Suprapubic skin (tissue), 4 donors: ENCODE data around the gene MTURN. TPM values are rescaled to one million over a fixed set of nuclear protein-coding genes. Genes with fewer than 3 reads are reported as not detected.

Experiments used
- DNase-seq, 2 donors: peaks; one replicate each; pipeline ENCODE4 v3.0.0-alpha.2; 2019; ENCODE audit warnings: low spot score in 2 of 2
- H3K27ac ChIP-seq: fragments of 200-600 bp; sonication (generic); one replicate; pipeline ENCODE4 v1.5.1; 2019
- H3K27me3 ChIP-seq: fragments of 200-600 bp; sonication (generic); one replicate; pipeline ENCODE4 v1.5.1; 2019
- H3K36me3 ChIP-seq: fragments of 200-600 bp; sonication (generic); one replicate; pipeline ENCODE4 v1.5.1; 2019
- H3K4me1 ChIP-seq: fragments of 200-600 bp; sonication (generic); one replicate; pipeline ENCODE4 v1.5.1; 2019
- H3K4me3 ChIP-seq: fragments of 200-600 bp; sonication (generic); one replicate; pipeline ENCODE4 v1.5.1; 2019; ENCODE audit warnings: mild to moderate bottlenecking
- H3K9me3 ChIP-seq: fragments of 200-600 bp; sonication (generic); one replicate; pipeline ENCODE4 v1.5.1; 2019
- EP300 ChIP-seq: sonication (generic); formaldehyde crosslinking; IDR thresholded peaks from one replicate; pipeline ENCODE4 v1.6.1; 2017; ENCODE audit warnings: antibody characterized with exemption
- POLR2A ChIP-seq, 2 donors: fragments of 450-650 bp; IDR thresholded peaks; one replicate each; pipeline ENCODE4 v1.6.1; 2017; ENCODE audit warnings: antibody characterized with exemption in 2 of 2, mild to moderate bottlenecking in 2 of 2, moderate library complexity in 2 of 2
- POLR2AphosphoS5 ChIP-seq, 3 donors: sonication (generic); formaldehyde crosslinking; IDR thresholded peaks; one replicate each; pipeline ENCODE4 v1.6.1; 2017; ENCODE audit warnings: antibody characterized with exemption in 3 of 3
- WGBS: methylation state at CpG from one replicate; pipeline ENCODE4 v1.1.5; 2018; 5-methylcytosine and 5-hydroxymethylcytosine counted together
- total RNA-seq, 4 donors: library from RNA; depleted of rRNA; stranded (reverse); fragments of >200 nt; gene quantifications; one replicate each; pipeline ENCODE4 v1.1.0, GENCODE V29; 2016
- TF ChIP-seq, protein P1 (sequence below), 2 donors: fragments of 200-600 bp in 1 of 2; fragments of 450-650 bp in 1 of 2; sonication (generic) in 1 of 2; IDR thresholded peaks; one replicate each; pipeline ENCODE4 v1.5.1; 2016 to 2019; ENCODE audit warnings: antibody characterized with exemption in 2 of 2, mild to moderate bottlenecking in 1 of 2, moderate library complexity in 1 of 2

Gene MTURN
- total RNA-seq, 4 donors from 2014 or later, result 42.9 to 103 (median 58.0) TPM

DNA sequence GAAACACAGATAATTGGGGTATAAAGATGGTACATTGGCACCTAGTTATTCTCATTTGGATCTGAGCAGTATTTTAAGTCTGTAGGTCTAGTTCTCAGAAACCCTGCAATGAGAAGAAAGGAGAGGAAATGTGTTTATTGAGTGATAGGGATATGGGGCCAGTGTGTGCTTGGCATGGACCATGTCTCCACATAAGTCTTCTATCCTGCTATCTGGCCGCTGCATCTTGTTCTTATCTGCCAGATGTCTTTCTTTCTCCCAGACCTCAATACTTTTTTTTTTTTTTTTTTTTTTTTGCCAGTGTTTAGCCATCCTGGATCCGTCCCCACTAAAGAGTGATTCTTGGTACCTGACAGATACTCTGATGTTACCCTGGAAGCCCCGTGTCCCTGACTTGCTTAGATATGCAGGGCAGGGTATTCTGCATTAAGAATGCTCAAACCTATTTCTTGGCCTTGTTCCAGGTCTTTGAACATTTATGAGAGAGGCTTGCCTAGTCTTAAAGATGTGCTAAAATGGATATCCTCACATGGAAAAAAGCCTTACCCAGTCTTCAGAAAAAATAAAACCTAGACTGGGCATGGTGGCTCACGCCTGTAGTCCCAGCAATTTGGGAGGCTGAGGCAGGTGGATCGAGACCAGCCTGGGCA, 10.0 kb downstream of the MTURN start:
- Histone ChIP-seq H3K9me3 (no peaks in the 10 kb centered on the region), H3K36me3 (peaks cover 4% of the 10 kb centered on the region), H3K27me3 (no peaks in the 10 kb centered on the region), H3K27ac (no peak overlapping the region), H3K4me1 (peaks cover 46% of the 10 kb centered on the region), H3K4me3 (no peak overlapping the region)
- WGBS, result 86% methylated on average over 5 of the region's 5 CpGs
- DNase-seq, result no peak
- TF ChIP-seq, protein P1, sequence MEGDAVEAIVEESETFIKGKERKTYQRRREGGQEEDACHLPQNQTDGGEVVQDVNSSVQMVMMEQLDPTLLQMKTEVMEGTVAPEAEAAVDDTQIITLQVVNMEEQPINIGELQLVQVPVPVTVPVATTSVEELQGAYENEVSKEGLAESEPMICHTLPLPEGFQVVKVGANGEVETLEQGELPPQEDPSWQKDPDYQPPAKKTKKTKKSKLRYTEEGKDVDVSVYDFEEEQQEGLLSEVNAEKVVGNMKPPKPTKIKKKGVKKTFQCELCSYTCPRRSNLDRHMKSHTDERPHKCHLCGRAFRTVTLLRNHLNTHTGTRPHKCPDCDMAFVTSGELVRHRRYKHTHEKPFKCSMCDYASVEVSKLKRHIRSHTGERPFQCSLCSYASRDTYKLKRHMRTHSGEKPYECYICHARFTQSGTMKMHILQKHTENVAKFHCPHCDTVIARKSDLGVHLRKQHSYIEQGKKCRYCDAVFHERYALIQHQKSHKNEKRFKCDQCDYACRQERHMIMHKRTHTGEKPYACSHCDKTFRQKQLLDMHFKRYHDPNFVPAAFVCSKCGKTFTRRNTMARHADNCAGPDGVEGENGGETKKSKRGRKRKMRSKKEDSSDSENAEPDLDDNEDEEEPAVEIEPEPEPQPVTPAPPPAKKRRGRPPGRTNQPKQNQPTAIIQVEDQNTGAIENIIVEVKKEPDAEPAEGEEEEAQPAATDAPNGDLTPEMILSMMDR (IDR thresholded peaks at IDR 0.05), result no peak
- TF ChIP-seq POLR2AphosphoS5 (IDR thresholded peaks at IDR 0.05), result no peak
- TF ChIP-seq POLR2A (IDR thresholded peaks at IDR 0.05), result no peak
- TF ChIP-seq EP300, result no peak

DNA sequence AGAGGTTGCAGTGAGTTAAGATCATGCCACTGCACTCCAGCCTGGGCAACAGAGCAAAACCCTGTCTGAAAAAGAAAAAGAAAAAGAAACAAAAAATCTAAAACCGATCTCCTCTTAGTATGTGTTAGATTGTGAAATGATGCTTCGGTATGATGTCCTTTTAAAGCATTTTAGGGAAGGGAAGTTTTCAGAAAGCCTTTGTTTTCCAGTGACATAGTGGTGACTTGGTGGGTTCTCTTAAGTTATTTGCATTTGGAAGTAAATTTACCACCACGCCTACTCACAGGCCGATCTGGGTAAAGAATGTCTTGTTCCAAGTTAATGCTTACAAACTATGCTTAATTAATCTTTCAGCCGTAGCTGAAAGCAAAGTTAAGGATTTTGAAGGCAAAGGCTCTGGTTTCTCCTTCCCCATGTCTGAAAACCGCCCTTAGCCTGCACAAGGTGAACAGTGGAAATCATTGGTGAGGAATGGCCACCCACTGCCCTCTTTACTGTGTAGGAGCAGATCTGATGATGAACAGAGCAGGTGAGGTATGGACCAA, 10.7 kb downstream of the MTURN start:
- DNase-seq, result no peak
- Histone ChIP-seq H3K9me3 (no peaks in the 10 kb centered on the region), H3K4me3 (no peak overlapping the region), H3K27ac (no peak overlapping the region), H3K4me1 (peaks cover 46% of the 10 kb centered on the region), H3K36me3 (peaks cover 4% of the 10 kb centered on the region), H3K27me3 (no peaks in the 10 kb centered on the region)
- 85% methylated on average over 6 of the region's 6 CpGs for WGBS
- no peak for TF ChIP-seq EP300
- TF ChIP-seq POLR2A (IDR thresholded peaks at IDR 0.05), result no peak
- no peak for TF ChIP-seq POLR2AphosphoS5 (IDR thresholded peaks at IDR 0.05)
- TF ChIP-seq, protein P1 (IDR thresholded peaks at IDR 0.05), result no peak

DNA sequence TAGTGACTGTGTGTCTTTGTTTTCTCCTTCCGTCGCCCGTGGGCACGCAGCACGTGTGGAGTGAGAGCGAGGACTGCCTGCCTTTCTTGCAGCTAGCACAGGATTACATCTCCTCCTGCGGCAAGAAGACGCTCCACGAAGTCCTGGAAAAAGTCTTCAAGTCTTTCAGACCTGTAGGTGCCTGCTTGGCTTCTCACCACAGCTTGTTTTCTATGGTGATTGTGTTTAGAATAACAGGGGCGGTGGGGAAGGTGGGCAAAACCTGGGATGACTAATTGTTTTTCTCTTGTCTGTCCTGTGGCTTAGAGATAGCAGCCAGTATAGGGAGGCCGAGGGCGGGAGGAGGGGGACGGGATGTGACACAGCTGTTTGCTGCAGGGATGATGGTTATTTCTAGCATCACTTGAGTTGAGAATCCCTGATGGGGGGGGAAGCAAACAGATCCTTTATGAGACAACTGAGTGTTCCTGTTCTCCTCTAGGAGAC, 11.4 kb downstream of the MTURN start:
- H3K36me3 ChIP-seq, result peaks cover 4% of the 10 kb centered on the region
- peaks cover 46% of the 10 kb centered on the region for H3K4me1 ChIP-seq
- no peaks in the 10 kb centered on the region for H3K9me3 ChIP-seq
- no peaks in the 10 kb centered on the region for H3K27me3 ChIP-seq
- TF ChIP-seq, protein P1 (IDR thresholded peaks at IDR 0.05), result no peak
- TF ChIP-seq POLR2AphosphoS5 (IDR thresholded peaks at IDR 0.05) (no peak), POLR2A (IDR thresholded peaks at IDR 0.05) (no peak), EP300 (no peak)
- 83% methylated on average over 13 of the region's 13 CpGs for WGBS
- no peak for DNase-seq
- no peak overlapping the region for H3K27ac ChIP-seq
- no peak overlapping the region for H3K4me3 ChIP-seq

DNA sequence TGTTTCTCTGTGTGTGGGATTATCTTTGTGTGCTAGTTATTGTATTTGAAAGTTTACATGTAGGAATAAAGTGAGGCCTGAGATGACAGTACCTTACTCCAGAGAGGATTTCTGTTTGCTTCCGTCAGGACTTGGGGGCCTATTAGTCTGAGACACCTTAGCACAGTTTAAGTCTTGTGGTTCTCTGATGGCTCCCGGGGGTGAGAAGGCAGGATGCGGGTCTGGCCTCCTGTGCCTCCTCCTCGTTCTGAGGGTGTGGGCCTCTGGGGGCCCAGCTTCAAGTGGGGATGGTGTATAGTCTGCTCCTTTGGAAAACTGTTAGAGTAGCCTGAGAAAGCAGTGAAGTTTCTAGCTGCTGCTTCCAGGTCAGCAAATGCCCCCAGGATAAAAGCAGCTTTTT, 12.4 kb downstream of the MTURN start:
- TF ChIP-seq POLR2AphosphoS5 (IDR thresholded peaks at IDR 0.05), result no peak
- no peak for TF ChIP-seq POLR2A (IDR thresholded peaks at IDR 0.05)
- no peak overlapping the region for H3K4me3 ChIP-seq
- H3K27me3 ChIP-seq, result no peaks in the 10 kb centered on the region
- peaks cover 37% of the 10 kb centered on the region for H3K4me1 ChIP-seq
- H3K36me3 ChIP-seq, result peaks cover 10% of the 10 kb centered on the region
- WGBS, result 68% methylated on average over 4 of the region's 4 CpGs
- H3K27ac ChIP-seq, result no peak overlapping the region
- no peak for DNase-seq
- H3K9me3 ChIP-seq, result no peaks in the 10 kb centered on the region

DNA sequence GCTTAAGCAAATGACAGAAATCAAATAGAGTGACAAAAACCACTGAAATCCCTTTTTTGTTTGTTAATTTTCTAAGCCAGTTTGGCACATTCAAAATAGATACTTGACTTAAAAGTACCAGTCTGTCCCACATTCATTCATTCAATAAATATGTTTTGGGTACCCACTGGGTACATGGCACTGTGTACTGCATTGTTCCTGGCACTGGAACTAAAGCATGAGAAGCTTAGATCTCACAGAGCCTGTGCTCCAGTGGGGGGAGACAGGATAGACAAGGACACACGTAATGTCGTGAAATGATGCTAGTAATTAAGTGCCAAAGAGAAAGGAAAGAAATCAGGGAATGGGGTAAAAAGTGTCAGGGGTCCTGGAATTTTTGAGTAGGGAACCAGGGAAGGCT, 13.0 kb downstream of the MTURN start:
- TF ChIP-seq POLR2AphosphoS5 (IDR thresholded peaks at IDR 0.05), result no peak
- TF ChIP-seq, protein P1 (IDR thresholded peaks at IDR 0.05), result no peak
- no peak for TF ChIP-seq EP300
- no peak for TF ChIP-seq POLR2A (IDR thresholded peaks at IDR 0.05)
- H3K36me3 ChIP-seq, result peaks cover 13% of the 10 kb centered on the region
- DNase-seq, result no peak
- H3K27me3 ChIP-seq, result no peaks in the 10 kb centered on the region
- 93% methylated on average over 2 of the region's 2 CpGs for WGBS
- H3K4me1 ChIP-seq, result peaks cover 31% of the 10 kb centered on the region
- H3K9me3 ChIP-seq, result no peaks in the 10 kb centered on the region
- no peak overlapping the region for H3K4me3 ChIP-seq
- no peak overlapping the region for H3K27ac ChIP-seq
